GM18508 (cell line): ENCODE results near the gene KDR.

ENCODE experiments used
- ATAC-seq: cut with Tn5 transposase; IDR thresholded peaks from one replicate; pipeline ENCODE4 v1.9.1; 2021; ENCODE audit warnings: moderate number of reproducible peaks; ENCODE audit not compliant: insufficient read depth, unreplicated experiment

Gene KDR

GRCh38 chr4:55125087-55125721 lies at the start of gene KDR:
Gene KDR, minus strand, starts transcription at chr4:55125595. Its CDS starts 302 bp downstream, at chr4:55125293.
- no peak for ATAC-seq

- no peak for ATAC-seq
Measured at GRCh38 chr4:55173580-55173979, 48.2 kb upstream of the KDR start.

- no peak for ATAC-seq
Measured at GRCh38 chr4:55172694-55173287, 47.4 kb upstream of the KDR start.

GRCh38 chr4:55170462-55170861 lies 45.1 kb upstream of the KDR start:
- no peak for ATAC-seq

GRCh38 chr4:55169352-55169961 lies 44.1 kb upstream of the KDR start:
- no peak for ATAC-seq

GRCh38 chr4:55162396-55162795 lies 37.0 kb upstream of the KDR start:
- no peak for ATAC-seq

- no peak for ATAC-seq
Measured at GRCh38 chr4:55161739-55162138, 36.3 kb upstream of the KDR start.

GRCh38 chr4:55159851-55160250 lies 34.5 kb upstream of the KDR start:
- ATAC-seq, result no peak

GRCh38 chr4:55158957-55159356 lies 33.6 kb upstream of the KDR start:
- no peak for ATAC-seq

- ATAC-seq, result no peak
Measured at GRCh38 chr4:55157559-55158277, 32.3 kb upstream of the KDR start.

GRCh38 chr4:55154933-55155332 lies 29.5 kb upstream of the KDR start:
- no peak for ATAC-seq

- no peak for ATAC-seq
Measured at GRCh38 chr4:55154290-55154880, 29.0 kb upstream of the KDR start.

GRCh38 chr4:55143858-55144257 lies 18.5 kb upstream of the KDR start:
- ATAC-seq, result no peak

- no peak for ATAC-seq
Measured at GRCh38 chr4:55138367-55138766, 13.0 kb upstream of the KDR start.

GRCh38 chr4:55136634-55137033 lies 11.2 kb upstream of the KDR start:
- ATAC-seq, result no peak

GRCh38 chr4:55133951-55134350 lies 8.6 kb upstream of the KDR start:
- ATAC-seq, result no peak

GRCh38 chr4:55132775-55133174 lies 7.4 kb upstream of the KDR start:
- no peak for ATAC-seq

- no peak for ATAC-seq
Measured at GRCh38 chr4:55127521-55127920, 2.1 kb upstream of the KDR start.

GRCh38 chr4:55127053-55127452 lies 1.7 kb upstream of the KDR start:
- ATAC-seq, result no peak

GRCh38 chr4:55125763-55126541 lies 557 bp upstream of the KDR start:
- no peak for ATAC-seq
